Astrocyte of the spinal cord (primary cell): ENCODE measurements around the gene CSTB.

Source experiments
- DNase-seq: peaks from one replicate; pipeline ENCODE4 v3.0.0; 2011; ENCODE audit warnings: low read depth, low spot score
- H3K4me3 ChIP-seq: 2 replicates; pipeline ENCODE4 v1.5.1; 2011; ENCODE audit warnings: low read depth, mild to moderate bottlenecking, low read length, moderate library complexity
- in situ Hi-C: cut with HindIII; loops from 2 replicates; pipeline ENCODE4 v1.10.0; 2017; ENCODE audit warnings: low sequenced_read_pairs
- TF ChIP-seq, protein P1 (sequence below): IDR thresholded peaks from 2 replicates; pipeline ENCODE4 v1.5.1; 2012; ENCODE audit warnings: low read depth, mild to moderate bottlenecking, low read length, inconsistent platforms

CSTB gene

DNA sequence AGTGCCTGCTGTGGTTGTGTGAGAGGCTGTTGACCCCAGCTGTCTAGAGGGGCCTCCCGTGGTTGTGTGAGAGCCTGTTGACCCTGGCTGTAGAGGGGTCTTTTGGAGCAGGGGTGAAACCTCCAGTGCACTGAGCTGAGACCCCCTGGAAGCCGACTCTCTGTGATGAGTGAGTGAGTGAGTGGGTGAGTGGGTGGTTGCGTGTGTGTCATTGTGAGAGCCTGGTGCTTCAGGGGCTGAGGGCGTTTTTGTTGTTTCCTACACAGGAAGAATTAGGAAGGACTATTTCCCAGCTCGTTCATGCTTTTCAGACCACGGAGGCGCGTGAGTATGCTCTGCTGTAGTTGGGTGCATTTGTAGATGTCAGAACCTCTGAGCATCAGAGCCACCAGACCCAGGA, 16.3 kb upstream of the CSTB start:
- in situ Hi-C loops: no loop called here
- TF ChIP-seq, protein P1, sequence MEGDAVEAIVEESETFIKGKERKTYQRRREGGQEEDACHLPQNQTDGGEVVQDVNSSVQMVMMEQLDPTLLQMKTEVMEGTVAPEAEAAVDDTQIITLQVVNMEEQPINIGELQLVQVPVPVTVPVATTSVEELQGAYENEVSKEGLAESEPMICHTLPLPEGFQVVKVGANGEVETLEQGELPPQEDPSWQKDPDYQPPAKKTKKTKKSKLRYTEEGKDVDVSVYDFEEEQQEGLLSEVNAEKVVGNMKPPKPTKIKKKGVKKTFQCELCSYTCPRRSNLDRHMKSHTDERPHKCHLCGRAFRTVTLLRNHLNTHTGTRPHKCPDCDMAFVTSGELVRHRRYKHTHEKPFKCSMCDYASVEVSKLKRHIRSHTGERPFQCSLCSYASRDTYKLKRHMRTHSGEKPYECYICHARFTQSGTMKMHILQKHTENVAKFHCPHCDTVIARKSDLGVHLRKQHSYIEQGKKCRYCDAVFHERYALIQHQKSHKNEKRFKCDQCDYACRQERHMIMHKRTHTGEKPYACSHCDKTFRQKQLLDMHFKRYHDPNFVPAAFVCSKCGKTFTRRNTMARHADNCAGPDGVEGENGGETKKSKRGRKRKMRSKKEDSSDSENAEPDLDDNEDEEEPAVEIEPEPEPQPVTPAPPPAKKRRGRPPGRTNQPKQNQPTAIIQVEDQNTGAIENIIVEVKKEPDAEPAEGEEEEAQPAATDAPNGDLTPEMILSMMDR: no peak
- no peak for DNase-seq
- no peak overlapping the region for H3K4me3 ChIP-seq

DNA sequence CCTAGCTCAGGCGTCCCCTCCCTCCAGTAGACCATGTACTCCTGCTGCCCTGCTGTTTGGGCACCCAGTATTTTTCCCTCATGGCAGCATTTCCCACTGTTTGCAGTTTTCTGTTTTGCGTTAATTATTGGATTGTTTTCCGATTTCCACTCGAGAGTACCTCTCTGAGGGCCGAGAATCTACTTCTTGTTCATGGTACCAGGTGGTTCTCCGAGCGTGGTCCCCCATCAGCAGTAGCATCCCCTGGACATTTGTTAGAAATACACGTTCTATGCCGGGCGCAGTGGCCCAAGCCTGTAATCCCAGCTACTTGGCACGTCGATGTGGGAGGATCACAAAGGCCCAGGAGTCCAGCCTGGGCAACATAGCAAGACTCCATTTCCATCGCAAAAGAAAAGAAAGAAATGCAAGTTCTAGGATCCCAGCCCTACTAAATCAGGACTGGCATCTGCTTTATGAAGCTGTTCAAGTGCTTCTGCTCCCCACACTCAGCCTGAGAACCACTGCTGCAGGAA, 14.0 kb upstream of the CSTB start:
- DNase-seq: no peak
- peak overlapping the region; percentile 92 for H3K4me3 ChIP-seq
- in situ Hi-C loops: no loop called here
- TF ChIP-seq, protein P1: no peak

GRCh38 chr21:43789276-43790009, 13.3 kb upstream of the CSTB start, which contains the start of gene RRP1:
TSS of gene RRP1 (plus strand) at chr21:43789577. CDS start at chr21:43789630, 53 bp downstream.
- TF ChIP-seq, protein P1: peak; percentile 81
- in situ Hi-C loops: no loop called here
- peak within 1 kb of the TSS; percentile 92 for H3K4me3 ChIP-seq
- peak; percentile 85 for DNase-seq

- TF ChIP-seq, protein P1: no peak
- in situ Hi-C loops: no loop called here
- H3K4me3 ChIP-seq: no peak overlapping the region
- DNase-seq: no peak
These were observed 10.8 kb upstream of the CSTB start for GRCh38 chr21:43786807-43787440.

- TF ChIP-seq, protein P1: no peak
- H3K4me3 ChIP-seq: no peak overlapping the region
- in situ Hi-C loops: no loop called here
- DNase-seq: no peak
These were observed 10.2 kb upstream of the CSTB start for GRCh38 chr21:43786300-43786806.

DNA sequence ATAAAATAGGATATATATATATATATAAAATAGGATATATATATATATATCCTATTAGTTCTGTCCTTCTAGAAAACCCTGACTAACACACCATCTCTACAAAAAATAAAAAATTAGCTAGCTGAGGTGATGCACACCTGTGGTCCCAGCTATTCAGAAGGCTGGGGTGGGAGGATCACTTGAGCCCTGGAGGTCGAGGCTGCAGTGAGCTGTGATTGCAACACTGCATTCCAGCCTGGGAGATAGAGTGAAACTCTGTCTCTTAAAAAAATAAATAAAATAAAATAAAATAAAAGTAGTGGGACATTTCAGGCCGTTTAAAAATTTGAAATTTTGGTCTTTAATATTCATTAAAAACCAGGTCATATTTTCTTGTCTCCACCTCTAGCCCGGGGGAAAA, 9.0 kb upstream of the CSTB start:
- DNase-seq: no peak
- TF ChIP-seq, protein P1: no peak
- no peak overlapping the region for H3K4me3 ChIP-seq
- in situ Hi-C loops: no loop called here
